NCI-H1694 (cell line): Measurements from ENCODE around the gene CNDP1.

Source experiments
- DNase-seq: peaks from one replicate; lab custom pipeline; 2025; lab: John Stamatoyannopoulos, UW

CNDP1 gene

DNA sequence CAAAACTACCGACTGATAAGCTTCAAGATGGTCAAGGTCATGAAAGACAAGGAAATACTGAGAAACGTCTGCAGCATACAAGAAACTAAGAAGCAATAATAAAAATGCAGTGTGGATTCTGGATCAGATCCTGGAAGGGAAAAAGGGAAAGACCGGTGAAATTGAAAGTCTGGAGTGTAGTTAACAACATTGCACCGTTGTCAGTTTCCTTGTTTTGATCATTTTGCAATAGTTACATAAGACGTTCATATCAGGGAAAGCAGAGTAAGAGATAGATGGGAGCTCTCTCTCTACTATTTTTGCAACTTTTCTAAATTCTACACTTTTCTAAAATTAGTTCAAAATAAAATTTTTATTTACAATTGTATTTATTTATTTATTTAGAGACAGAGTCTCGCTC is 48.3 kb downstream of the CNDP1 start:
- no peak for DNase-seq

DNA sequence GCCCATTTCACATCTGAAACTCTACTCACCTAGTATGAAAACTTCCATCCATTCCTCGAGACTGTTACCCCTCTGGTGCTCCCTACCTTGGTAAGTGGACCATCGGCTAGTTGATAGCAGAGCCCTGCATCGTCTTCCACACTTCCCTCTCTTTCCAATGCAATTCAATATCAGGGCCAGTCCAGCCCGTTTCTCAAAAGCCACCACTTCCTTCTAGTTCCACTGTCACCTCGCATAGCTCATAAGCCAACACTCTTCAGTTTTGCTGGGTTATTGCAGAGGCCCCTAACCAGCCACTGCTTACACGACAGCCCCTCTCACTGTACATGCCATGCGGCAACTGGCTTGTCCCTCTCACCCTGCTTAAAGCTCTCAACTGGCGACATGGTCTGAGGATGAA is 53.1 kb downstream of the CNDP1 start:
- DNase-seq: no peak

DNA sequence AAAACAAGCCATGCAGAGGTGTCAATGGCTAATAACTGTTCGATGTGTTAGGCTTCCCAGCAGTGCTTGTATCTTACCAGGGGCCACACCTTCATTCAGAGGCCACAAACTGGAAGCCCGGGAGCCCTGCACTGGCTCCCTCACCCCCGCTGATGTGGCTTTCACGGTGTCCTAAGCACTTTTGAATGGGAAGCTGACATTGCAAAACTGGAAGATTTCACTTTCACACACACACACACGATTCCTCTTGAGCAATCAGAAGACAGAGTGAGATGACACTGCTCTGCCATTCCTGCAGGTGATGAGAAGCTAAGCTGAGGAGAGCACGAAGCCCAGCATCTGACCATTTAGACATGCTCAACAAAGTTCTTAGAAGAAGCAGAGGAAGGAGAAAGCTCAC is 54.7 kb downstream of the CNDP1 start:
- DNase-seq: no peak

DNA sequence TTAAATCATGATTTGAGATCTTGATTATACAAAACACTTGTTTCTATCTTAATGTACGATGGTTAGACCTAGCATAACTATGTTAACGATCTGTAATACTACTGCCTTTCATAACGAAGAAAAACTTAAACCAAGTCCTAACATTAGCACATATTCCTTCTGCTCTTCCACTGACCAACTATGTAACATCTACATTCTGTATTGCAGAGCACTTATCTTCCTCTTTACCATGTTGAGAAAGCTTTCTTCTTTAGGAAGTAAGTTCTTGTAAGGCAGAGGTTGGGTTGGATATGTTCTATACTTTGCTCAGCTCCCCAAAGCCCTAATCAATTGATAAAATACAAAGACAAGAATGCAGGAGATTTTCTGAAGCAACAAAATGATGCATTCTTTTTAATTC is 55.5 kb downstream of the CNDP1 start:
- DNase-seq: no peak

DNA sequence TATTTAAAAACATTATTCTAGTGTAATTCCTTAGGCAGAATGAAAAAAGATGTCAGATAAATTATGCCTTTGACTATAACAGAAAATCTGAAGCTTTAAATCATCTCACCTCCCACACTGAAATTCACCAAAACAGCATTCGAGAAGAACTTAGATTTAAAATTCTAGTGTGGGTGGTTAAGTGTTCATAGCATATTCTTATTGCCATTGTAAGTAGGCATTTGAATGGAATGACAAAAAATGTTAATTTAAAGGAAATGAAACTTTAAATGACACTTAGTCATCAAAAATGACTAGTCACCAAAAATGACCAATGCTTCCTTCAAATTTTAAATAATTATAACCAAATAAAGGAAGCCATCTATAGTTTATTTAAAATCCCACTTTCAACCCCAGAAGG is 56.4 kb downstream of the CNDP1 start:
- DNase-seq: no peak

DNA sequence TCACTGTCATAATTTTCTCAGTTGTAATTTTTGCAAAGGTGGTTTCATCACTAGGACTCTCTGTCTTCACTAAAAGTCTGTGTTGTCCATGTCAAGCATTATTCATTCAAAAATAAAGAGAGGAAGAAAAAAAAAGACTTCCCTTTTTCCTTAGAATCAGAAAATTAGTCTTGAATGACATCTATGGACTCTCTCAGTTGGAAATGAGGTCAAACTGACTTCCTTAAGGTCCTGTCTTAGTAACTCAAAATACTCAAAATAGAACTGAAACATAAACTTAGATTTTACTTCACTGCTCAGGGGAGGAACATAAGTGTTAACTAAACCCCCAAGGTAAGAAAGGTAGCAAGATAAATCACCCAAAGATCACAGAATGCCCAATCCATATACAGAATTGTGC is 61.1 kb downstream of the CNDP1 start:
- no peak for DNase-seq

DNA sequence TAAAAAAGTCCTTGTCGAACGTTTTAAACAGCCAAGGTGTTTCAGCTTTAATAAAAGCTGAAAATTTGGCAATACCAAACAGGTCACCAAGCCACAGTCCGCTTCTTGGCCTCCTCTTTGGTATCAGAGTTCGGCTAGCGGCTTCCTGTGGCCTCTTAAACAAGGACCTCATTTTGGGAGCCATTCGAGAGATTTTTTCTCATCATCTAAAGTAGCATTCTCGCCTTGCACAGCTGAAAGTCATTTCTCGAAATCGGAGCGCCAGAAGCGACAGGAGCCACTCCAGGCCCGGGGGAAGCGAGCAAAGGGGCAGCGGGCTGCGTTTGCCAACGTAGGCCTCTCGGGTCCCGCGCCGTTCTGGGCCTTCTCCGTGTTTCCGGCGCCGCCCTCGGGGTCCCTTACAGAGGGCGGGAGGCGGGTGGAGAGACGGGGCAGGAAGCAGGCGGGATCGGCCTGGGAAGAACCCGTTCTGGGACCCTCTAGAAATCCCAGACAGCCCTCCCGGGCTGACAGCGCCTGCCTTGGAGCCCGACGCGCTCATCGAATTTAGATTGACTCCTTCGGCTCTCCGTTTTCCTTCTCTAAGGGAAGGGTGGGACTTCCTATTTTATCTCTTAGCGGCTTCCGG is 62.8 kb downstream of the CNDP1 start:
- DNase-seq: no peak

DNA sequence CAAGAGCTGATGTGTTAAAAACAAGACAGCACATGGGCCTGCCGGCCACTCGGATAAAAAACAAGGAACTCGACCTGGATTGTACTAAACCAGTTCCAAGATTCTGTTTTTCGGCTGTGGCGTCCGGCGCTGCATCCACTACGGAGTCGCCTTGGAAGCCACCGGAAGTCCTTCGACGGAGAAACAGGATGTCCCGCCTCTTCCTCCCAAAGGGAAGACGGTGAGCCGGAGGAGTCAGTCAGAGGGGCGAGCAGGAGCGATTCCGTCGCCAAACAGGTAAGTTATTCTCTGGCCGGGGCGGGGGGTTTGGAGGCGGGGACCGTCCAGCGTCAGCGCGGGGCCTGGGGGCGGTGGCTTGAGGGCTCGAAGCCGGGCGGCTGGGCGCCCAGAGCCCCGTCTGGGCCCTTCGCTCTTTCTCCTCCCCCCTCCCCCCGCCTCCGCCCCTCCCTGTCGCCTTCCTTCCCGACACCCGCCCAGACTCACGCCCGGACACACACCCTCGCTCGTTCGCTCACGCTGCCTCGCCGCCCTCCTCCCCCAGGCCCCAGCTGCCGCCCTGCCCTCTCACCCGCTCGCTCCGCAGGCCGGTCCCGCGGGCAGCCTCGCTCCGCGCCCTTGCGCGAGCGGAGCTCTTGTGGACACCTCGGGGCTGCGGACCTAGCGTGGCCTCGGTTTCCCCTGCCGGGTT is 63.5 kb downstream of the CNDP1 start, which contains the start of gene ZNF407:
TSS of gene ZNF407 (plus strand) at position 209 of the 688 bp plus-strand sequence. CDS start 33,150 bp downstream, outside the sequence.
- peak; percentile 64 for DNase-seq

DNA sequence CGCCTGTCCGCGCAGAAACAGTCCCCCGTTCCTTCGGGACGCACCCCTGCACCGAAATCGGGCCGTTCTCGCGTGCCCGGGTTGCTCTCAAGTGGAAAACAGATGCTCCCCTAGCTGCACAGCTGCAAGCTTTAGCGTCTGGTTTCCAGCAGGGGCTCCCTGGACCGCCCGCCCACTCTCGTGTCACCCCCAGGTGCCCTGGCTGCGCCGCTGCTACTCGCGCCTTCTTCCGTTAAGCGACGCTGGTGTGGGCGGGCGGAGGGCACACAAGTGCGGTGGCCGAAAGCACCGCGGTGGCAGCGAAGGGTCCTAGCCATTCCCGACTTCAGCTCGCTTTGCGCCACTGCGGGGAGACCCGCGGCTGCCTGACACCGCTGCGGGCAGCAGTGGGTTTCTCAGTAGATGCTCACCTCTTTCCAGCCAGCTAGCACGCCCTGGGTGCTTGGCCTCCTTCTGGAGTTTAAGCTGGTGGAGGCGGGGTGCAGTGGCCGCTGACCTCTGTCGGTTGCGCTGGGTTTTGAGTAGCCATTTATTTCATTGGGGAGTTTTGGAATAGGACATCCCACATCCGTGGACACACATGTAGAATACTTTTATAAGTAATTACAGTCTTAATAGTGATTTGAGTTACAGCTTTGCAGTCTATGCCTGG is 64.2 kb downstream of the CNDP1 start:
- DNase-seq: peak; percentile 13

DNA sequence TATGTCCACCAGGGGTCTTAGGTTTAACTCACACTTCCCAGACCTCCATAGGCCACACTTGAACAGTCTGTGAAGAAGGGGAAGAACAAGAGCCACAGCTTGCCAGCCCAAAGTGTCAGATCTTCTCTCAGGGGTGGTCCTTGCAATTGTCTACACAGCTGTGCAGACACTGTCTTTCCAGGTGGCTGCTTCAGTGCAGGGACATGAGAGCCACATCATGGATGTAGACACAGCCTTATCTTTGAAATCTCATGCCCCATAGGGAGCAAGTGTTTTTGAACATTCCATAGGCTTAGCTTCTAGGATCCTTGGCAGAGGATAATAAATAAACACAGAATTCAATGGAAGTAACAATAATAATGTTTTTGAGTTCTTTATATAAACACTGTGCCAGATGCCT is 70.1 kb downstream of the CNDP1 start:
- DNase-seq: no peak

DNA sequence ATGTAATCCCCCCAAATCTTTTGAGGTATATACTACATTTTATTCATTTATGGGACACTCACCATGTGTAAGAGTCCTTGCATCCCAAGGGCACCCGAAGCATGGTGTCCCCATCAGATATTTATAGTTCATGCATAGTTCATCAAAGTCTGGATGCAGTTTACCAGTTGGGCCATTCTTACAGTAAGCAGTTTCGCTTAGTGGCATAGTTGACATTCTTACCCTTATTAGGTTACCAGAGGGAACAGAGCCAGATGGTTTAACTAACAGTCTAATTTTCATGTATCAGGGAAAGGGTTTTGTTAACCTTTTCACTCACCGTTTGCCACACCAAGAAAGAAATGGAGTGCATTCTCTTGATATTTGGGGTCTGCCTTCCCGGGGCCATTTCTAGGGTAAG is 70.5 kb downstream of the CNDP1 start:
- DNase-seq: no peak

DNA sequence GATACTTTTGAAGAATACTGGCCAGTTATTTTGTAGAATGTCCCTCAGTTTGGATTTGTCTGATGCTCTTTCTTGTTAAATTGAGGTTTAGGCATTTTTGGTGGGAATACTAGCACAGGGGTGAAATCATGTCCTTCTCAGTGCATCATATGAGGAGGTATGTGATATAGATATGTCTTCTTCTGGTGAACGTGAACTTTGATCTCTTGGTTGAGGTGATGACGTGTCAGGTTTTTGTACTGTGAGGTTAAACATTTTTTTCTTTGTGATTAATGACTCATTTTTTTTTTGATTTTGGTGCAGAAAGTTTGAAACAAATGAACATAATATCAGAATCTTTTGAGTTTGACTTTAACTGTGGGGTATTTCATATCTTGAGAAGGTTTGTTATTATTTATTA is 74.4 kb downstream of the CNDP1 start:
- no peak for DNase-seq

DNA sequence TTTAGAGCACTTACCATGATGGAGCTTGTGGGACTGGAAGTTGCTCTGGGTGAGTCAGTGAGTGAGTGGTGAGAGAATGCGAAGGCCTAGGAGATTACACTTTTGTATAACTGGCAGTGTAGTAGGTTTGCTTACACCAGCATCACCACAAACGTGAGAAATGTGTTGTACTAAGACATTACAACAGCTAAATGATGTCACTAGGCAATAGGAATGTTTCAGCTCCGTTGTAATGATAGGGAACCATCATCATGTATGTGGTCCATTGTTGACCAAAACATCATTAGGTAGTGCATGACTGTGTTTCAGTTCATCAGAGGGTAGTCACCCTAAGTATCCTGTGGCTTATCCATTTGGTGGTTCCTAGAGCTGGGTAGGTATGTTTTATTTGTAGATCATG is 75.2 kb downstream of the CNDP1 start:
- DNase-seq: no peak

DNA sequence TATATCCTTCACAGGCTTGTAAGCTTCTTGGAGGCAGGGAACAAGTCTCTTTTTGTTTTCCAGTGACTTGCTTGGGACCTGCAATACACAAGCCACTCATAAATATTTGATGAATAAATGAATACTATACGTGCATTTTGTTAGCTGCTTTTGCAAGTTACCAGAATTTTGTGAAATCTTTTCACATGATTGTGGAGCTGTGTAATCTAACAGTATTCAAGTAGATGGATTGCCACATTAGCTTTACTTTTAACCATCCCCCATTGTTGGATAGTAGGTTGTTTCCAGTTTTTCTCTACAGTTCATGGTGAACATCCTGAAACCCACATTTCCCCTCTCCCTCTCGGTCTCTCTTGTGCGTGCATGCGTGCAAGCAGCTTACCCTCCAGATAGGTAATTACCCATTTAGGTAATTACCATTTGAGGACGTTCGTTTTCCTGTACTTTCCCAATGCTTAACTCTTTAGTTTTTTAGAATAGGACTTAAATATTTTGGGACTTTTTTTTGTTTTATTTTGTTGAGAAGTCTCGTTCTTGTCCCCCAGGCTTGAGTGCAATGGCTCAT is 75.8 kb downstream of the CNDP1 start:
- DNase-seq: no peak

DNA sequence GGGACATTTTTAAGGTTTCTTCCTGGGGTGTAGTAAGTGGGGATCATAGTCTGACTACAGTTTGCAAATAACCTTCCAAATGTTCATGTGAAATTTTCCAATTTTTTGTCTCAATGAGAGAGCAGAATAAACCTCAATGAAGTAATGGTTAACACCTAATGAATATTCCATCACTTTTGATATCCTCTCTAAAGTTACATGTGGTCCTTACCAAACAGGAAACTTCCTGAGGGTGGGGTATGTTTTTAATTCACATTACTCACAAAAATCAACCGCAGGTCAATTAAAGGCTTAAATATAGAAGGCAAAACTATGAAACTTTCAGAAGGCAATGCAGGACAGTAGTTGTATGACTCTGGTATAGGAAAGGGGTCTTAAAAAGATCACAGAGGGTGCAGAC is 76.6 kb downstream of the CNDP1 start:
- no peak for DNase-seq

DNA sequence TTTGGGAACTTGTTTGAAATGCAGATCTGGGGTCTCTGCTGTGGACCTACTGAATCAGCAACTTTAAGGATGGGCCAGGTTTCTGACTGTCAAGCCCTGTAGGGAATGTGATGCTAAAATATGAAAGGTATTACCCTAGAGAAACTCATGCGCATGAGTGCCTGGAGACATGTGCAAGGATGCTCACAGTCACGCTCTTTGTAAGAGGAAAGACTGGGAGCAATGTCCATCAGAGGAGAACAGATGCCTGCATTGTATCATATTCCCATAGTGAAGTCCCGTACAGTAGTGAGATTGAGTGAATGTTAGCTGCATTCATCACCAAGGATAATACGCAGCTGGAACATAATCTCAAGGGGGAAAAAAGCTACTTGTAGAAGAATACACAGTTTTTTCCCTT is 77.5 kb downstream of the CNDP1 start:
- DNase-seq: no peak

DNA sequence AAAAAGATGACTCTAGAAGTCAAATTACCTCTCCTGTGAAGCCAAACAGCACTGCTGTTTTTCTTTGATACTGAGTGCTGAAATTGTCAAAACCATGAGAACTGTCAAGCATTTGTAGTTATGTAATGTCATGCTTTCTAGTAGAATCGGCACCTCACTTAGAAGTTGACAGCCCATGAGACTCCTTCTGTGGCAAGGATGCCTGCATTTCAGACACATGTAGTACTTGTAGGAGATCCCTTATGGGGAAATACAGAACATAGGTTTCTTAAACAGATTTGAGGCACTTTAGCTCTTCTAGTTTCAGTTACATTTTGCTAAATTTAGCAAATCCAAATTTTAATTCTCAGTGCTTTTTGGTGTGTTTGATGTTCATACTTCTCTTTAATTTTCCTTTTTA is 79.1 kb downstream of the CNDP1 start:
- DNase-seq: no peak

DNA sequence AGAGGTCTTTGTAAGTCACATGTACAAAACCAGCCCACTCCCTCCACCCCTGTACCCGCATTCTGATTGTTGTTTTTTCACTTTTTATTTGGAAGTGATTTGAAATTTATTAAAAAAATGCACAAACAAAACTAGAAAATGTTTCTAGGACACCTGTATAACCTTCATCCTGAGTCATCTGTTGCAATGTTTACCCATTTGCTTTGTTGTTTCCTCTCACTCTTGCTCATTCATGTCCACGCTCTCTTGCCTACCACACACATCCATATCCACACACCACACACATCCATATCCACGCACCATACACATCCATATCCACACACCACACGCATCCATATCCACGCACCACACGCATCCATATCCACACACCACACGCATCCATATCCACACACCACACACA is 82.2 kb downstream of the CNDP1 start:
- no peak for DNase-seq

DNA sequence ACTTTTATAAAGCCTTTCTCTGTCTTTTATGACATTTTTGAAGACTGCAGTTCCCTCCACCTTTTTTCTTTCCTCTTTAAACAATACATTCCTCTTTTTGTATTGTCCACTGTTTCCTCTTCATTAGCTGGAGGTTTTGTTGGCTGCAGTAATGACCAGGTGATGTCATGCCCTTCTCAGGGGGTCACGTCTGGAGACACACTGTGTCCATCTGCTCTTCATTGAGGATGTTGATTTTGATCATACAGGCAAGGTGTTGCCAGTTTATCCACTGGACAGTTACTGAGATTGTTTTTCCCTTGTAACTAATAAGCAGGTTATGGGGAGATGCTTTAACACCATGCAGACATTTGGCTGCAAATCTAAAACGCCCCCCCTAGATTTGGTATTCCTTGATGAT is 83.2 kb downstream of the CNDP1 start:
- DNase-seq: no peak

DNA sequence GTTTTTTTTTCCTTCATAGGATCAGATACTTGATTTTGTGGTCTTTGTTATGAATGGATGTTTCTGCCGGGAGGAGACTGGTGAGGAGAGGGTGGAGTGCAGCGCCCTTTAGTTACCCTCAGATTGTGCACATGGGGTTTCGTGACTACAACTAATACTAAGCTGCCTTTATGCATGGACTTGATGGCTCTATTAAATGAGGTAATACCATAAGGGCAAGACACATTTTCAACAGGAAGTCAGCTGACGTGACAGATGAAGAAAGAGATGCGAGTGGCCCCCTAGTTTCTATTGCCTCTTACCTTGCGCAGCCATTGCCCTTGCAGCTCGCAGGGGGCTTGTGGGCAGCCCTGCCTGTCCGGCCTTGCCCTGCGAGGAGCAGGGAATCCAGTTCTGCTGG is 87.8 kb downstream of the CNDP1 start:
- no peak for DNase-seq

DNA sequence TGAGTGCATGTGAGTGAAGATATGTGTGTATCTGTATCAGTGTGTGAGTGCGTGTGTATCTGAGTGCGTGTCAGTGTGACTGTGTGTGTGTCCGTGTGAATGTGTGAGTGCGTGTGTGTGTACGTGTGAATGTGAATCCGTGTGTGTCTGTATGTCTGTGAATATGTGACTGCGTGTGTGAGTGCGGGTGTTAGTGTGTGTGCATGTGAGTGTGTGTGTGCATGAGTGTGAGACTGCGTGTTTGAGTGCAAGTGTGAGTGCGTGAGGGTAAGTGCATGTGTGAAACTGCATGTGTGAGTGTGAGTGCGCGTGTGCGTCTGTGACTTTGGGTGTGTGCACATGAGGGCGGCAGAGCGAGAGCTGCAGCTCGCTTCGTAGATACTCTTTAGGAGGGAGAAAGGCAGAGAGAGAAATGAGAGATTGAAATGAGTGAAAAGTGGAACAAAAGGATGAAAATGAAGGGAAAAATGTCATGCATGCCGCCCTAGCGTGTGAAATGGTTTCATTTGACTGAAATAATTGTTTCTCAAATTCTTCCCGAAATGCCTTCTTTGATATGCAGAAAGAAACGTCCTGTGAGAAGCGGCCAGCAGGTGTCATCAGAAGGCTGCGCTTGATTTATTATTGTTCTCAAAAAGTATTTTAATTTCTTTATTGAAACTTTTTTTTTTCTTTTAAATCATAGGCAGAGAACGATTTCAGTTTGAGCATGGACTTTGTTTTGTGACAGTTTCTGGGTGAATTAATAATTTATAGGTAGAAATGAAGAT is 88.9 kb downstream of the CNDP1 start:
- DNase-seq: no peak

DNA sequence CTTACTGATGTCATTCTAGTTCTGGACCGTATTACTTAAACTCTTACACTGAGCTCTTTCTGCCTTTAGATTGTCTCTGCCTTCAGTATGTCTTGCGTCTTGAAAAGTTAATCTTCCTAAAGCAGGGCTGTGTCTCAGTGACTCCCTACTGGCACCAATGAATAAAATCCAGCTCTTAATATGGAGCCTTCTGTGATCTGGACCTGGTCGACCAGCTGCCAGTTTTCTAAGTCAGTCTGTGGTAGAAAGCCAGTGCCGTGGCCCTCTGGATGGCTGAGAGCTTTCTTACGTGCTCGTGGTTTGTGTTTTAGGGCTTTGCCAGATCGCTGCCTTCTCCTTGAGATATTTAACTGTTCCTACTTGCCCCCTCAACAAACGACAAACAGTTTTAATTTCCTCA is 90.2 kb downstream of the CNDP1 start:
- DNase-seq: no peak
